HG03280 (cell line): Measurements from ENCODE around the gene PODXL2.
"Not testable (repeated sequence)": the region's sequence is repeated elsewhere in the genome, so short reads cannot be mapped to it uniquely, and the experiment has no call there.

Experiments
- ATAC-seq: cut with Tn5 transposase; IDR thresholded peaks from one replicate; pipeline ENCODE4 v1.9.1; 2021; ENCODE audit warnings: mild to moderate bottlenecking, moderate library complexity; ENCODE audit not compliant: unreplicated experiment

The PODXL2 gene

DNA sequence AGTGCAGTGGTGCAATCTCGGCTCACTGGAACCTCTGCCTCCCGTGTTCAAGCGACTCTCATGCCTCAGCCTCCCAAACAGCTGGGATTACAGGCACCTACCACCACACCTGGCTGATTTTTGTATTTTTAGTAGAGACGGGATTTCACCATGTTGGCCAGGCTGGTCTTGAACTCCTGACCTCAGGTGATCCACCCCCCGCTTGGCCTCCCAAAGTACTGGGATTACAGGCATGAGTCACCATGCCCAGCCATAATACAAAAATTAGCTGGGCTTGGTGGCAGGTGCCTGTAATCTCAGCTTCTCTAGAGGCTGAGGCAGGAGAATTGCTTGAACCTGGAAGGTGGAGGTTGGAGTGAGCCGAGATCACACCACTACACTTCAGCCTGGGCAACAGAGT is 26.0 kb downstream of the PODXL2 start:
- not testable (repeated sequence) for ATAC-seq

DNA sequence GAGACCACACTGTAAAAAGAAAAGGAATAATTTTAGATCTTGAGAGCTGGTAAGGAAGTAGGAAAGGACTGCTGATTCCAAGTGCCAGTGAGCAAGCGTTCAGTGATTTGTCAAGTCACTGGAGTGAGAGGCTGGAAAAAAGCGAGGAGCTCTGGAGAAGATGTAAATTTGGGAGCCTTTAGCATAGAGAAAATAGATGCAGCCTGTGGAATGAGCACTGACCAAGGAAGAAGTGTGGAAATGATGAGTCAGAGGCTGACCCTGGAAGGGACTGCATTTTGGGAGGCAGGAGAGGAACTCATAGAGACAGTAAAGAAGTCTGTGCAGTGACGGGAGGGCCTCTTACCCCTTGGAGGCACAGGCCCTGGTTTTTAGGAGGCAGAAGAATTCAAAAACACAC is 26.7 kb downstream of the PODXL2 start:
- ATAC-seq, result no peak

DNA sequence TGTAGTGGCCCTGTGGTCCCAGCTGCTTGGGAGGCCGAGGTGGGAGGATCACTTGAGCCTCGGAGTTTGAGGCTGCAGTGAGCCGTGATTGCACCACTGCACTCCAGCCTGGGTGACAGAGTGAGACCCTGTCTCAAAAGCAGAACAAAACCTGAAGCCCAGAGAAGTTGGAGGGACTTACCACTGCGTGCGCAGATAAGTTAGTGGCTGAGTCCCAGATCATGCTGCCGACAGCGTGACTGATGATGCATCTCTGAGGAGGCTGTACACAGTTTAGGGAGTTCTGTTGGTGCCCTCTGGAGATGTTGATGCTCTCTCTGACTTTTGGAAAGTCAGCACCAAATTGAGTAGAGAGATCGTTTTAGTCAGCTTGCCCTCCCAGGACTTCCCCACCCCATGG is 27.9 kb downstream of the PODXL2 start:
- no peak for ATAC-seq

DNA sequence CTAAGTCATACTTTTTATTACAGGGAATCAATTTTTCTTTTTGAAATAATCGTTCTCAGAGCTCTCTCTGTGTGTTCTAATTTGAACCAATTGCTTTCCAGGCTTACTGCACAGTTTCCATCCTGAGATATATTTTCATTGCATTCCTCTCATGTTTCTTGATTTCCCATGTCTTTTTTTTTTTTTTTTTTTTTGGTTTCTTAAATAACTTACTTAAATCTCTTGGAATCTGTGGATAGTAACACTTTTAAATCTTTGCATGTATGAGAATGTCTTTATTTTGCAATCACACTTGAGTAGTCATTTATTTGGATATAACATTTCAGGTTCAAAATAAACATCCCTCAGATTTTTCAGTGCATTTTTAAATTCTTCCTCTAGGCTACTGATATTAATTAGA is 29.2 kb downstream of the PODXL2 start:
- no peak for ATAC-seq

DNA sequence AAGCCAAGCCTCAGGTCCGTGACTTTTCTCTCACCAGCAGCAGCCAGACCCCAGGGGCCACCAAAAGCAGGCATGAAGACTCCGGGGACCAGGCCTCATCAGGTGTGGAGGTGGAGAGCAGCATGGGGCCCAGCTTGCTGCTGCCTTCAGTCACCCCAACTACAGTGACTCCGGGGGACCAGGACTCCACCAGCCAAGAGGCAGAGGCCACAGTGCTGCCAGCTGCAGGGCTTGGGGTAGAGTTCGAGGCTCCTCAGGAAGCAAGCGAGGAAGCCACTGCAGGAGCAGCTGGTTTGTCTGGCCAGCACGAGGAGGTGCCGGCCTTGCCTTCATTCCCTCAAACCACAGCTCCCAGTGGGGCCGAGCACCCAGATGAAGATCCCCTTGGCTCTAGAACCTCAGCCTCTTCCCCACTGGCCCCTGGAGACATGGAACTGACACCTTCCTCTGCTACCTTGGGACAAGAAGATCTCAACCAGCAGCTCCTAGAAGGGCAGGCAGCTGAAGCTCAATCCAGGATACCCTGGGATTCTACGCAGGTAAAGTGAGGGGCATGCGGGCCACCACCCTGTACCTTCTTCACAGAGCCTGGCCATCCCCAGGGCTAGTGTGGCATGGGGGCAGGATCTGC is 31.8 kb downstream of the PODXL2 start:
- ATAC-seq, result no peak

DNA sequence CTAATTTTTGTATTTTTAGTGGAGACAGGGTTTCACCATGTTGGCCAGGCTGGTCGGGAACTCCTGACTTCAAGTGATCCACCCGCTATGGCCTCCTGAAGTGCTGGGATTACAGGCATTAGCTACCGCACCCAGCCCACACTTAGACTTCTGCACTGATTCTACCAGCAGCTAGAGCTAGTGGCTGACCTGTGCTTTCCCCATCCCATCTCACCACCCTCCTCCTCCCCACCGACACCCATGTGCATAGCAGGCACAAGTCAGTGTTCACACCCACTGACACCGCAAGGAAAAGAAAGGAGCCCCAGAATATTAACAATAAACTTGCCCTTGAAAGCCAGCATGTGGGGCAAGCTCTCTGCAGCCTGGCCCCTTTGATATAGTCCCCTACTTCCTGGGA is 32.6 kb downstream of the PODXL2 start:
- no peak for ATAC-seq

DNA sequence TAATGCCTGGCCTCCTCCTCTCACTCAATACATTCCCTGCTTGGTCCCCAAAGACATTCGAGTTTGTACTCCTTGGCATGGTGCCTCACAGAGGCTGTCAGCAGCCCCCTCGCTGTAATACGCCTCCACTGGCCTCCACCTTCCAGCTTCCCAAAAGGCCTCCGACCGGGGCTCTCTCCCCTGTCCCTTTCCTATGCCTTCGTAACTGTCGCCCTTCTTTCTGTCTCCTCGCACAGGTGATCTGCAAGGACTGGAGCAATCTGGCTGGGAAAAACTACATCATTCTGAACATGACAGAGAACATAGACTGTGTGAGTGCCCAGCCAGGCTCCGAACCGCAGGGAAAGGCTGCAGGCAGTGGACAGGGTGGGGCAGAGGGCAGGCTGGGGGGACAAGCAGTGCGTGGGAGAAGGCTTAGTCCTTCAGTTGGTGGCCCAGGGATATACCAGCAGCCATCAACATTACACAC is 33.0 kb downstream of the PODXL2 start:
- ATAC-seq, result no peak

DNA sequence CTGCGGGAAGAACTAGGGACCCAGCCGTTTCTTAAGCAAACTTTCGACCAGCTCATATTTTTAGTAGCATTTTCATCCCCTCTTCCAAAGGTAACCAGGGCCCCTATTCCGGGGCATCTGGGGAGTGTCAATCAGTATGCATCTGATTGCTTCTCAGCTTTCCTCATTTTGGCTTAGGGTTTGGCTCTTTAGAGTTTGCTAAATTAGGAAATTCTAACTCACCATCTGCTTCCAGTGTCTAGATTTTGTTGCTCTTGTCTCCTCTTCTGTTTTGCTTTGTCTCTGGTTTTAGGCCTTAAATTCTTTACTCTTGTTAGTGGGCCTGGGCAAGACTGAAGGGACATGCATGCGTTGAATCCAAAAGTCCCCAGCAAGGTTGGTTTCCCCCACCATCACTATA is 34.2 kb downstream of the PODXL2 start:
- no peak for ATAC-seq

DNA sequence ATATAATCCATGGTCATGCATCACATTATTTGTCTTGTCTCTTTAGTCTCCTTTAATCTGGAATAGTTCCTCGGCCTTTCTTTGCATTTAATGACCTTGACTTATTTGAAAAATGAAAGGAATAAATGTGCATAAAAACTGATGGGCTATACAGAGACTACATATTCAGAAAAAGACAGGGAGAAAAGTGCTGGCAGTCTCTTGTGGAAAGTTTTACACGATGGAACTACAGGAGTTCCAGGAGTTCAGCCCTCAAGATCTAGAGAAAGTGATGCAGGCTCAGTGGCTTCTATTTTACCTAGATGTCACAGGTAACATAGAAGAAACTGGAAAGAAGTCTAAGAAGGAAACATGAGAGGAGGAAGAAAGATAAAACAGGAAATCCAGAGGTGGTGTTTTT is 36.2 kb downstream of the PODXL2 start:
- ATAC-seq, result no peak

DNA sequence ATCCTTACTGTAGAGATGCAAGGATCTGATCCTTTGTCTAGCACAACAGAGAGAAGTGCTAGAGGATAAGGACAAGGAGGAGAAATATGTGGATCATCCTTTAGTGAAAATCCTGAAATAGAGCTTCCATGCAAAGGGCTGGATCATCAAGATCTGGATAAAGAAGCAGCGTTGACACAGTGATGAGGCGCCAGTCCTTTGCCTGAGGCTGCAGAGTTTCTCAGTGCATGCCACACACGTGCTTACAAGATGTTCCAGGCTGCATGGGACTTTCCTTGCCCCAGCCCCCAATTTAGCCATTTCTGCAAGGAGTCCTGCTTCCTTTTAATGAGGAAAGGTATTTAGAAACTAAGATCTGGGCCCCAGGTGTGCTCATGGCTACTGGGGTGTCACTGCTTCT is 36.6 kb downstream of the PODXL2 start:
- ATAC-seq, result no peak

DNA sequence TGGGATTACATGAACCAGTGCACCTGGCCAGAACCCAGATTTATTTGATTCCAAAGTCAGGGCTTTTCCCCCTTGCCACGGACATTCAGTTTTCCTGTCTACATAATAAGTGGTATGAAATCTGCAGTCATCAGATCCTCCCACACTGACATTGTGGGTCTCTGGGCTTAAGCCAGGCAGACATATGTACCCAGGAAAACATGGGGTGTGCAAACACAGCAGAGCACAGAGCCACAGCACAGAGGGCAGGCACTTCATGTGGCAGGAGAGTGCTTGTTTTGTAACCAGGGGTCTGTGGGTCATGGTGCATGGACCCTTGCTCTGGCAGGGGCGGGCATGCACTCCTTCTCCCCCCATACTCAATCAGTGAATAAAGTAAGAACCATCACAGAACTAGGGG is 37.7 kb downstream of the PODXL2 start:
- no peak for ATAC-seq

DNA sequence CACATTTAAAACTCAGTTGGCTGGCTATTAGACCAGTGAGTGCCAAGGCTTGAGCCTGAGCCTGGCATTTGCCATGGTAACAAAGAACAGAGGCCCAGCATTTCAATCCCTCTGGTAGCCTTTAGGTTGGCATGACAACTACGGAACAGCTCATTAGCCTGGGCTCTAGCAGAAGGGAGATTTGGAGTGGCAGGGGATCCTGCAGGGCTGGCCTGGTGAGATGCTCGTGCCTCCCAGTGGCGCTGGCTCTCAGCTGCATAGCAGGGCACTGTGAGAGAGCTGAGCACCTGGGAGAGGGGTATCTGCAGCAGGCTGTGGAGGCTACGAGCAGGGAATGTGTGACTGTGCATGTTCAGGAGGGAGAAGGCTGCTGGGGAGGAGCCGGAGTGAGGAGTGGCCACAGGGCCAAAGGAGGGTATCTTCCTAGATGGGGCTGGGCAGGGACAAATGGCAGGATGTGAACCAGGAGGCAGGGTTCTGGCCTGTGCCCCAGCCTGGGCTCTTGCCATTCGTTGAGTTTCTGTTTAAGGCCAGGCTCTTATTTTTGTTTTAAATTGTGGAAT is 38.2 kb downstream of the PODXL2 start:
- no peak for ATAC-seq

DNA sequence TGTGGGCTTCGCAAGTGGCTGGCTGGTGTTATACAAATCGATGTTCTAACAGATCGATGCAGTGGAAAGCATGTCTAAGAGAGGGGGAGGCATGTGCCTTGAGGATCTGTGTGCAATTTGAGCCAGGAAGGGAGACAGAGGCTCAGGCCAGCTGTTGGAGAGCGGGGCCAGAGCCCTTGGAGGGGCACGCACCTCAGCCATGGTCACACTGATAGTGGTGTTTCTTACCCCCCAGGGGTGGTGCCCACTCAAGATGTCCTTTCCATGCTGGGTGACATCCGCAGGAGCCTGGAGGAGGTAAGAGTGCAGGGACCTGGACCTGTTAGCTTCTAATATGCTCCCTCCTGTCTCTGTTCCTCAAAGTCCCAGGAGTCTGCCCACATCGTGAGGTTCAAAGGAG is 39.9 kb downstream of the PODXL2 start:
- ATAC-seq, result no peak

DNA sequence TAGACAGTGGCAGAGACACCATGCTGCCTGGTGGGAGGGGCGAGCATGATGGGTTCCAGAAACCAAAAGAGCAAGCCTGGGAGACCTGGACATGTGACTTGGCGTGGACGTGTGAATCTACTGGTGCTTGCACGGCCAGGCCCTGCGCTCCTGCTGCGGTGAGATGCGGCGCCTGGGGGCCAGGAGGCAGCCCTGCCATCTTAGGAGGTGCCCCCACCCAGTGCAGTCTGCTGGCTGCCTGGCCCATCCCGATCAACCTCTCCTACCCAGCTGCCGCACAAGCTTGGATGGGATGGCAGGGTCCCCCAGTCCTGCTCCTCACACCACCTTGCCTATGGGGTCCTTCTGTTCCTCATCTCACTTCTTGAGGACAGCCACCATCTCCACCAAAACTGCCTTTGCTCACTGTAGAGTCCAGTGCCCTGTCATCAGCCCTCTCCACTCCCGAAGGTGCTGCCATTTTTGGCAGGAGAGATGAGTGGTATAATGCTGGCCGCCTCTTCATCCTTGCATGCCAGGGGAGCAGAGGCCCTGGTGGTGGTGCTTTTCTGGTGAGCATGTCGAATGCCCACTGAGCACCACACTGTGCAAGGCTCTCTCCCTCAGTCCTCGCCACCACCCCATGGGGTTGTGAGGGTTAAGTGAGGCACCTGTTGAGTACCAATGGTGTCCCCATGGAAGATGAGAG is 40.7 kb downstream of the PODXL2 start:
- no peak for ATAC-seq

DNA sequence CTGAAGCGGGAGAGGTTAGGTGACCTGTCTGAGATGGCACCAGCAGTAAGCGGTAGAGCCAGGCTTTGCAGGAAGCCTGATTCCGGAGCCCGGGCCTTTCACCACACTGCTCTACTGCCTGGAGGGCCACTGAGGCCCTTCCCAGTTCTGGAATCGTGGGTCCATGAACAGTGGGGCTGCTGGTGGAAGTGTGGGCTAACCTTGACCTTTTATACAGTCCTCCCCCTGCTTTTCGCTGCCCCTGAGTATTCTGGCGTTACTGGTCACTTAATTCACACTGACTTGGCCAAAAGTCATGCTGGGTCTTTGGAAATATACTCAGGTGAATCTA is 41.2 kb downstream of the PODXL2 start:
- no peak for ATAC-seq

DNA sequence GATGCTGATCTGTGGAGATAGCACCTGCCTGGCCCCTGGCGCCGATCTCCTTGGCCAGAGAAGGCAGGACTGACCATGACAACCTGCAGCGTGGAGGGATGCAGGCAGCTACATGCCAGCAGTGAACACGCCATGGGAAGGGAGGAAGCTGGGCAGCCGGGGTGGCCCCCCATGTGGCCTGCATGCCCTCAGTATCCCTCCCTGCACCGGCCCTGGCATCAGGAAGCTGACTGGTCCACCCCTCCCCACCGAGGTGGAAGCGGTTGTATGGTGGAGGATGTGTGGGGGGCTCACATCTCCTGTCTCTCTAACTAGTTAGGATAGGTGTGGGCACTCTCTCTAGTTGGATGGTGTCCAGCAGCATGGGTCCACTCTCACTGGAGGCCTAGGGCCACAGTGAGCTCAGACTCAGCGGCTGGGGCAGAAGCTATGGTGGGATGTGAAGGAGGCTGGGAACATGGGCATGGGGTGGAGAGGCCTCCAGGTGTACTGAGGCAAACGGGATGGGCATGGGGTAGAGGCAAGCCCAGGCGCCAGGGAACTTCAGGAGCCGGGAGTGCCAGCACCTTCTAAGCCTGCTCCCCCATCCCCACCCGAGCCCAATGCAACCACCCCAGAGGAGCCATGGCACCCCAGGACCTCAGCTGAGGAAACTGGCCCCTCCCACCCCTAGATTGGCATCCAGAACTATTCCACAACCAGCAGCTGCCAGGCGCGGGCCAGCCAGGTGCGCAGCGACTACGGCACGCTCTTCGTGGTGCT is 42.0 kb downstream of the PODXL2 start:
- no peak for ATAC-seq

DNA sequence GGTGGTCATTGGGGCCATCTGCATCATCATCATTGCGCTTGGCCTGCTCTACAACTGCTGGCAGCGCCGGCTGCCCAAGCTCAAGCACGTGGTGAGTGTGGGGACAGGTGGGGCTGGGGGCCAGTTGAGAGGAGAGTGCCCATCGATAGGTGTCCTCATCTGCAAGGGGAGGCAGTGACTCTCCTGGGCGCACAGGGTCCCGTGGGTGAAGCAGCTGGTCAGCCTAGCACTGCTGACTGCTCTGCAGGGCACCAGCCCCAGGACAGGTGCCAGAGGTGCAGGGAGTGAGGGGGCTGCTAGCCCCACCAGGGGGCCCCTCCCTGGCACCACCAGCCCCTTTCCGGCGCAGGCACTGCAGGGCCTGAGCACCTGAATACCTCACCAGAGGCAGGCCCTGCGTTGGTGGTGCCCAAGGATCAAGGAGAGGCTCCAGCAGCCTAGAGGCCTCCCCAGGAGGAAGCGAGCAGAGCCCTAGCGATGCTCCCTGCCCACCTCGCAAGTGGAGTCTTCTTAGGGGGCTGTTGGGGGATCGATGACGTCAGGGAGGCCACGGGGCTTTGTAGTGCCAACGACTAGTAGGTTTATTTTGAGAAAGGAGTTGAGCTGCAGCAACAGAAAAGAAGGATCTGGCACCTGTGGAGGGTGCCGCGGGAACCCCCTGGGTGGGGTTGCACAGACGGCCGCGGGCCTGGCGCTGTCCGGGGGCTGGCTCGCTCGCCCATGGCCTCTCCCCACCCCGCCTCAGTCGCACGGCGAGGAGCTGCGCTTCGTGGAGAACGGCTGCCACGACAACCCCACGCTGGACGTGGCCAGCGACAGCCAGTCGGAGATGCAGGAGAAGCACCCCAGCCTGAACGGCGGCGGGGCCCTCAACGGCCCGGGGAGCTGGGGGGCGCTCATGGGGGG is 42.8 kb downstream of the PODXL2 start:
- peak; percentile 12 for ATAC-seq

DNA sequence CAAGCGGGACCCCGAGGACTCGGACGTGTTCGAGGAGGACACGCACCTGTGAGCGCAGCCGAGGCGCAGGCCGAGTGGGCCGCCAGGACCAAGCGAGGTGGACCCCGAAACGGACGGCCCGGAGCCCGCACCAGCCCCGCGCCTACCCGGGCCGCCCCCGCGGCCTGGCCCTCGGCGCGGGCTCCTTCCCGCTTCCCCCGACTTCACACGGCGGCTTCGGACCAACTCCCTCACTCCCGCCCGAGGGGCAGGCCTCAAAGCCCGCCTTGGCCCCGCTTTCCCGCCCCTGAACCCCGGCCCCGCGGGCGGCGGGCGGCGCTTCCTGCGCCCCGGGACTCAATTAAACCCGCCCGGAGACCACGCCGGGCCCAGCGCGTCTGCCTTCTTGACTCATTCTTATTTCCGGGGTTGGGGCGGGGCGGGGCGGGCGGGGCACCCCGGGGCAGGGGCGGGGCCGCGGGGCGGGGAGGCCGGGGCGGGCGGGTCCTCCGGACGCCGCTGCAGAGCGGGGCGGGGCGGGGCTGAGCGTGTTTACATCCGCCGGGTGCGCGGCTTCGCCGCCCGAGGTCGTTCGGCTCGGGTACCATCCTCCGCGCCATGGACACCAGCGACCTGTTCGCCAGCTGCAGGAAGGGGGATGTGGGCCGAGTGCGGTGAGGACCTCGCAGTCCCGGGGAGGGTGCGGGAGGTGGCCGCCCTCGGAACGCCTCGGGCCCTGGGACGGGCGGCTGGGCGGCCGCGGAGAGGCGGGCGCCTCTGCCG is 43.6 kb downstream of the PODXL2 start, which contains the start of gene ABTB1:
TSS of gene ABTB1 (plus strand) at position 524 of the 762 bp plus-strand sequence. CDS start at position 598, 74 bp downstream.
- ATAC-seq, result peak; percentile 71

DNA sequence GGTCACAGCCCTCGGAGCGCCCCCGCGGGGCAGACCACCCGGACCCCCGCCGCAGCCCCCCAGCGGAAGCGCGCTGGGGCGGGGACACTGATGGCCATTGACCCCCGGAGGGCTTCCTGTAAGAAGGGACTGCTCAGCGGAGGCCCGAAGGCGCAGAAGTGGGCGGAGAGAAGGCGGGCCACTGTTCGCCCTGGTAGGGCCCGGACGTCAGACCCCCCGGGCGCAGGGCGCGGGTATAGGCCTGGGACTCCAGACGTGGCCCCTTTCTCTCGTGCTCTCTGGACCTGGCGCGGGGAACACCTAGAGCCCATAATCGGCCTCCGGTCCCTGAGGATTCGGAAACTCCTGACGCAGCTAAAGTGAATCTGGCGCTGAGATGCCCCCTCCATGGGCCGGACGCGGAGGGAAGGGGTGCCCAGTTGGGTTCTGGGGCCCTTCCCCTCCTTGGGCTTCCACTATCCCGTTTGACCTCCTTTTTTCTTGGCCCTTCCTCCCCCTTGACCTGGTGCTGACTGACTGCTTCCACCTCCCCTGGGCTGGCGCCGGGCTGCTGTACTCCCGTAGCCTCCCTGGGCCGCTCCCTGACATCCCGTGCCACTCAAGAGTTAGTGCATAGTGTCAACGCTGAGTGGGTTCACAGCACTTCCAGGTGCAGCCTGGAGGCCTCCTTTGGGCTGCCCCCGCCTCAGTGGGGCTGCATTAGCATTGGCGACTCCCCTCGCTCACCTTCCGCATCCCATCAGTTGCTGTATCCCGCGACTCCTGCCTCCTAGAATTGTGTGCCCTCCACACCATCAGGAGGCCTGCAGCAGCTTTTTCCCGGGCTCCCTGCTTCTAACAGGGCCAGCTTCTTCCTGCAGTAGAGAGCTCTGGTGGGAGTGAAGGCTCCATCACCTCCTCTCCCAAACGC is 44.5 kb downstream of the PODXL2 start:
- peak; percentile 19 for ATAC-seq
